Right ventricle myocardium superior (tissue), 1 donor: ENCODE measurements around the gene LRRN1. TPM values are rescaled to one million over a fixed set of nuclear protein-coding genes. Genes with fewer than 3 reads are reported as not detected.
"Not testable (repeated sequence)": the region's sequence is repeated elsewhere in the genome, so short reads cannot be mapped to it uniquely, and the experiment has no call there.

Experiments used
- ATAC-seq: fragments of 200-7000 bp; cut with Tn5 transposase; one replicate; pipeline ENCODE4 v1.9.1; 2020; ENCODE audit warnings: mild to moderate bottlenecking; ENCODE audit not compliant: poor library complexity
- DNase-seq: peaks from one replicate; pipeline ENCODE4 v3.0.0-alpha.2; 2020
- intact Hi-C: fragments of 100-400 bp; cut with DNase I; formaldehyde crosslinking; loops from one replicate; pipeline ENCODE4 v1.11.2; 2022
- total RNA-seq: library from RNA; stranded (reverse); fragmentation: NEBNext Ultra II Directional; extraction: Animal tissue kit (Norgen Biotek cat#: 25700); gene quantifications from one replicate; pipeline ENCODE4 v1.2.1, GENCODE V29; 2021
- donor health status: DM: no; HTN: yes; CAD: no; lungs with severe emphysema.

The LRRN1 gene
- total RNA-seq, 1 donor from 2014 or later = 0.05 TPM

- ATAC-seq (no peak), DNase-seq (no peak)
- intact Hi-C loops = no loop called here
Measured at GRCh38 chr3:3802046-3802445, 2.8 kb downstream of the LRRN1 start.

GRCh38 chr3:3804560-3804959 lies 5.3 kb downstream of the LRRN1 start:
- no peak for ATAC-seq
- no peak for DNase-seq
- intact Hi-C loops = no loop called here

GRCh38 chr3:3806092-3806491 lies 6.9 kb downstream of the LRRN1 start:
- no peak for ATAC-seq
- no peak for DNase-seq
- intact Hi-C loops = no loop called here

- DNase-seq (no peak), ATAC-seq (no peak)
- intact Hi-C loops = no loop called here
Measured at GRCh38 chr3:3806856-3807255, 7.6 kb downstream of the LRRN1 start.

GRCh38 chr3:3813013-3813412 lies 13.8 kb downstream of the LRRN1 start:
- intact Hi-C loops = no loop called here
- no peak for DNase-seq
- ATAC-seq = no peak

- ATAC-seq = no peak
- intact Hi-C loops = no loop called here
Measured at GRCh38 chr3:3815206-3815605, 16.0 kb downstream of the LRRN1 start.

GRCh38 chr3:3816034-3816433 lies 16.8 kb downstream of the LRRN1 start:
- intact Hi-C loops = no loop called here
- ATAC-seq (no peak), DNase-seq (no peak)

More at GRCh38 chr3:3815206-3815605, 16.0 kb downstream of the LRRN1 start:
- DNase-seq = no peak

- ATAC-seq = no peak
- no peak for DNase-seq
- intact Hi-C loops = no loop called here
Measured at GRCh38 chr3:3817865-3818264, 18.6 kb downstream of the LRRN1 start.

- intact Hi-C loops = no loop called here
- no peak for DNase-seq
- no peak for ATAC-seq
Measured at GRCh38 chr3:3821777-3822176, 22.5 kb downstream of the LRRN1 start.

- intact Hi-C loops = no loop called here
- no peak for ATAC-seq
- no peak for DNase-seq
Measured at GRCh38 chr3:3825035-3825434, 25.8 kb downstream of the LRRN1 start.

GRCh38 chr3:3826521-3826920 lies 27.3 kb downstream of the LRRN1 start:
- intact Hi-C loops = no loop called here
- no peak for ATAC-seq

GRCh38 chr3:3827111-3827510 lies 27.9 kb downstream of the LRRN1 start:
- DNase-seq (no peak), ATAC-seq (no peak)
- intact Hi-C loops = no loop called here

More at GRCh38 chr3:3826521-3826920, 27.3 kb downstream of the LRRN1 start:
- no peak for DNase-seq

GRCh38 chr3:3828417-3828816 lies 29.2 kb downstream of the LRRN1 start:
- ATAC-seq, intact Hi-C loops, DNase-seq: not testable (repeated sequence)

GRCh38 chr3:3836845-3837244 lies 37.6 kb downstream of the LRRN1 start:
- no peak for ATAC-seq
- intact Hi-C loops = no loop called here
- DNase-seq = no peak

- DNase-seq (no peak), ATAC-seq (no peak)
- intact Hi-C loops = no loop called here
Measured at GRCh38 chr3:3842356-3842755, 43.1 kb downstream of the LRRN1 start.

- intact Hi-C loops = no loop called here
- no peak for DNase-seq
- ATAC-seq = no peak
Measured at GRCh38 chr3:3847994-3848922, 49.0 kb downstream of the LRRN1 start.

- intact Hi-C loops = no loop called here
- no peak for ATAC-seq
- no peak for DNase-seq
Measured at GRCh38 chr3:3848923-3849275, 49.7 kb downstream of the LRRN1 start.

- no peak for ATAC-seq
Measured at GRCh38 chr3:3851621-3852323, 52.5 kb downstream of the LRRN1 start.

GRCh38 chr3:3853544-3853943 lies 54.3 kb downstream of the LRRN1 start:
- DNase-seq = no peak

More at GRCh38 chr3:3851621-3852323, 52.5 kb downstream of the LRRN1 start:
- intact Hi-C loops = no loop called here
- DNase-seq = no peak

GRCh38 chr3:3855056-3855455 lies 55.8 kb downstream of the LRRN1 start:
- ATAC-seq (no peak), DNase-seq (no peak)
- intact Hi-C loops = no loop called here

More at GRCh38 chr3:3853544-3853943, 54.3 kb downstream of the LRRN1 start:
- no peak for ATAC-seq
- intact Hi-C loops = no loop called here
